Lower leg skin (tissue), 3 donors: ENCODE measurements around the gene RNF215.

Experiments
- CTCF ChIP-seq, 3 donors: fragments of 450-650 bp; IDR thresholded peaks; one replicate each; pipeline ENCODE4 v1.5.1; 2016; ENCODE audit warnings: antibody characterized with exemption in 3 of 3, mild to moderate bottlenecking in 3 of 3, moderate library complexity in 2 of 3
- POLR2A ChIP-seq, 2 donors: fragments of 450-650 bp; IDR thresholded peaks; one replicate each; pipeline ENCODE4 v1.6.1; 2016 to 2017; ENCODE audit warnings: antibody characterized with exemption in 2 of 2, mild to moderate bottlenecking in 1 of 2, moderate library complexity in 1 of 2

- TF ChIP-seq CTCF (IDR thresholded peaks at IDR 0.05): no peak
- TF ChIP-seq POLR2A (IDR thresholded peaks at IDR 0.05): no peak
These were observed 4.9 kb downstream of the RNF215 start for GRCh38 chr22:30382340-30382739.
